Endothelial cell of umbilical vein (primary cell): ENCODE results near the gene ANKRD49. TPM values are rescaled to one million over a fixed set of nuclear protein-coding genes. Genes with fewer than 3 reads are reported as not detected.

Source experiments
- BruUV-seq: library from RNA; stranded (reverse); fragments of 400-500 nt; replicated peaks from 2 replicates; lab custom pipeline; 2021; lab: Mats Ljungman, UMichigan
- CTCF ChIA-PET: fragments of 300-600, 350-600 bp; sonication (Branson Sonifier 250); formaldehyde crosslinking; loops from one replicate; lab custom pipeline; 2021; ENCODE audit warnings: antibody characterized with exemption, inconsistent platforms; lab: Charles Lee
- POLR2A ChIA-PET: fragments of 300-600, 350-600 bp; sonication (Branson Sonifier 250); formaldehyde crosslinking; loops from one replicate; lab custom pipeline; 2021; ENCODE audit warnings: antibody characterized with exemption, inconsistent platforms; lab: Charles Lee
- DNase-seq: peaks from one replicate; pipeline ENCODE4 v3.0.0-alpha.2; 2011; ENCODE audit warnings: low read depth, low spot score
- FAIRE-seq: peaks from 2 replicates; lab custom pipeline; 2011; peaks lifted over from hg19 to GRCh38; lab: Jason Lieb, UNC
- H2AFZ ChIP-seq: 2 replicates; pipeline ENCODE4 v1.6.0; 2012; ENCODE audit warnings: low read depth, low read length, control low read depth, inconsistent platforms
- H3K27ac ChIP-seq: 2 replicates; pipeline ENCODE4 v1.5.1; 2011; ENCODE audit warnings: low read depth, mild to moderate bottlenecking, control low read depth, low read length, moderate library complexity; ENCODE audit not compliant: insufficient read depth
- H3K27me3 ChIP-seq, 2 experiments: 2 replicates each; pipeline versions ENCODE4 v1.6.0 to v1.6.1; 2011; ENCODE audit warnings: low read length in 2 of 2, mixed read lengths in 1 of 2; ENCODE audit not compliant: control insufficient read depth in 2 of 2, insufficient read depth in 2 of 2
- H3K36me3 ChIP-seq, 2 experiments: 2 replicates in 1 of 2; 3 replicates in 1 of 2; pipeline ENCODE4 v1.5.1; 2011; ENCODE audit warnings: low read length in 2 of 2, mild to moderate bottlenecking in 1 of 2, moderate library complexity in 1 of 2; ENCODE audit not compliant: control insufficient read depth in 2 of 2, insufficient read depth in 2 of 2; ENCODE audit errors: extremely low read depth in 1 of 2
- H3K4me1 ChIP-seq: 3 replicates; pipeline ENCODE4 v1.5.1; 2011; ENCODE audit warnings: mild to moderate bottlenecking, low read length; ENCODE audit not compliant: control insufficient read depth, insufficient read depth; ENCODE audit errors: extremely low read depth
- H3K4me2 ChIP-seq: 2 replicates; pipeline ENCODE4 v1.6.1; 2011; ENCODE audit warnings: low read length, control low read depth, mixed read lengths; ENCODE audit not compliant: insufficient read depth
- H3K4me3 ChIP-seq, 3 experiments: fragments of 200-600 bp in 1 of 3; sonication (generic), shearing (Covaris generic) in 1 of 3; replicated peaks in 1 of 3; 2 replicates each; pipeline ENCODE4 v1.5.1; 2011 to 2016; ENCODE audit warnings: control low read depth in 3 of 3, low read length in 3 of 3, mild to moderate bottlenecking in 2 of 3, inconsistent platforms in 1 of 3, low read depth in 1 of 3, moderate library complexity in 1 of 3; ENCODE audit not compliant: insufficient read depth in 1 of 3
- H3K79me2 ChIP-seq: 2 replicates; pipeline ENCODE4 v1.6.0; 2012; ENCODE audit warnings: low read length, inconsistent platforms; ENCODE audit not compliant: control insufficient read depth, insufficient read depth
- H3K9ac ChIP-seq: replicated peaks from 2 replicates; pipeline ENCODE3; 2011; ENCODE audit warnings: low read length, control low read depth; ENCODE audit not compliant: insufficient read depth; ENCODE audit errors: extremely low read depth
- H3K9me1 ChIP-seq: replicated peaks from 3 replicates; pipeline ENCODE4 v1.6.0; 2011; ENCODE audit warnings: mild to moderate bottlenecking, low read length; ENCODE audit not compliant: control insufficient read depth, insufficient read depth; ENCODE audit errors: extremely low read depth
- H3K9me3 ChIP-seq: replicated peaks from 2 replicates; pipeline ENCODE4 v1.5.1; 2012; ENCODE audit warnings: low read length, inconsistent platforms; ENCODE audit not compliant: control insufficient read depth, insufficient read depth
- H4K20me1 ChIP-seq: replicated peaks from 2 replicates; pipeline ENCODE3; 2011; ENCODE audit warnings: mild to moderate bottlenecking, low read length; ENCODE audit not compliant: control insufficient read depth, insufficient read depth; ENCODE audit errors: extremely low read depth
- EZH2 ChIP-seq: IDR thresholded peaks from 2 replicates; pipeline ENCODE4 v1.6.1; 2012; ENCODE audit warnings: borderline replicate concordance, low read depth, mild to moderate bottlenecking, moderate library complexity, low read length, inconsistent platforms; ENCODE audit not compliant: severe bottlenecking
- GATA2 ChIP-seq: IDR thresholded peaks from 2 replicates; pipeline ENCODE4 v1.7.0; 2011; ENCODE audit warnings: low read depth, mild to moderate bottlenecking, moderate library complexity, mixed read lengths, low read length; ENCODE audit not compliant: insufficient read length, insufficient read depth
- JUN ChIP-seq: IDR thresholded peaks from 2 replicates; pipeline ENCODE4 v1.6.1; 2011; ENCODE audit warnings: borderline replicate concordance, low read depth; ENCODE audit not compliant: insufficient read length, insufficient read depth
- POLR2AphosphoS5 ChIP-seq: IDR thresholded peaks from 2 replicates; pipeline ENCODE4 v1.6.1; 2012; ENCODE audit warnings: low read depth, mild to moderate bottlenecking, control low read depth, low read length, moderate library complexity; ENCODE audit not compliant: insufficient read depth
- dilution Hi-C: fragments of 300-500 bp; cut with MboI; formaldehyde crosslinking; loops from one replicate; pipeline ENCODE4 v1.15.0; 2019; ENCODE audit warnings: low sequenced_read_pairs; ENCODE audit not compliant: extremely low pct_ligation_motif_present
- intact Hi-C: fragments of 100-400 bp; cut with micrococcal nuclease; formaldehyde crosslinking; loops from one replicate; pipeline ENCODE4 v1.10.0; 2022
- polyA plus RNA-seq, 4 experiments: library from polyadenylated mRNA; depleted of rRNA in 3 of 4; stranded (reverse) in 3 of 4; unstranded in 1 of 4; fragments of >200 nt; gene quantifications; 2 replicates each; pipeline versions ENCODE4 v1.2.1 to v1.2.3, GENCODE V29; 2011 to 2012; ENCODE audit warnings: missing spikeins in 1 of 4
- total RNA-seq: library from RNA; stranded (reverse); gene quantifications from 2 replicates; pipeline ENCODE4 v1.2.3, GENCODE V29; 2021
- TF ChIP-seq, protein P1 (sequence below), 2 donors: IDR thresholded peaks; 1 replicate in 1 of 2; 2 replicates in 1 of 2; pipeline ENCODE4 v1.5.1; 2011; ENCODE audit warnings: low read length in 2 of 2, mild to moderate bottlenecking in 2 of 2, moderate library complexity in 2 of 2, control low read depth in 1 of 2, inconsistent platforms in 1 of 2, low read depth in 1 of 2; ENCODE audit not compliant: insufficient read depth in 1 of 2; ENCODE audit errors: extremely low read depth in 1 of 2

Gene ANKRD49
- total and polyA plus RNA-seq, 2 donors (not counting 3 experiments of a cell fraction or from before 2014, with no cell fraction given) = 6.0 to 7.6 TPM

DNA sequence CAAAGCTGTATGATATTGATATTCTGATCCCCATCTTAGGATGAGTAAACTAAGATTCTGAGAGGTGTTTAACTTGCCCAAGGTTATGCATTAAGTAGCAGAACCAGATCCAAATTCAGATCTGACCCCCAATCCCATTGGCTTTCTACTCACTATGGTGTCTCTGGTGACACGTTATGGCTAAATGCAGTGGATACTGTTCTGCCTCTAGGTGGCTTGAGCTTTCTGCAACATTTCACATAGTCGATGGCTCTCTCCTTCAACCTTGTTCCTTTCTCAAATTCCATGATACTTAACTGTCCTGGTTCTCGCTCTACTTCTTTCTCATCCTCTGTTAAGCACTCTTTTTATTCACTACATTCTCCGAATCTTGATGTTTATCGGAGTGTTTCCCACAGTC lies 27.9 kb downstream of the ANKRD49 start:
- intact Hi-C loops (loop anchor here (1.0 to 5.0 kb wide), 2 partner anchors 376 to 1906 kb away; no protein-coding TSS in a partner anchor), dilution Hi-C loops (no loop called here)
- H2AFZ ChIP-seq = no peak overlapping the region
- ChIA-PET POLR2A (no interaction called here), CTCF (interaction anchor here (0.7 to 2.1 kb wide), 18 partner anchors 9 to 1904 kb away, joined by 3 to 22 read pairs (median 4); partner anchors contain the start of genes C11orf97 and FUT4)
- no peaks in the 10 kb centered on the region for H4K20me1 ChIP-seq
- FAIRE-seq = no peak
- BruUV-seq = no TSS peak
- H3K4me3 ChIP-seq = no peak overlapping the region
- H3K36me3 ChIP-seq = no peaks in the 10 kb centered on the region
- no peaks in the 10 kb centered on the region for H3K79me2 ChIP-seq
- no peak for TF ChIP-seq EZH2
- TF ChIP-seq, protein P1, sequence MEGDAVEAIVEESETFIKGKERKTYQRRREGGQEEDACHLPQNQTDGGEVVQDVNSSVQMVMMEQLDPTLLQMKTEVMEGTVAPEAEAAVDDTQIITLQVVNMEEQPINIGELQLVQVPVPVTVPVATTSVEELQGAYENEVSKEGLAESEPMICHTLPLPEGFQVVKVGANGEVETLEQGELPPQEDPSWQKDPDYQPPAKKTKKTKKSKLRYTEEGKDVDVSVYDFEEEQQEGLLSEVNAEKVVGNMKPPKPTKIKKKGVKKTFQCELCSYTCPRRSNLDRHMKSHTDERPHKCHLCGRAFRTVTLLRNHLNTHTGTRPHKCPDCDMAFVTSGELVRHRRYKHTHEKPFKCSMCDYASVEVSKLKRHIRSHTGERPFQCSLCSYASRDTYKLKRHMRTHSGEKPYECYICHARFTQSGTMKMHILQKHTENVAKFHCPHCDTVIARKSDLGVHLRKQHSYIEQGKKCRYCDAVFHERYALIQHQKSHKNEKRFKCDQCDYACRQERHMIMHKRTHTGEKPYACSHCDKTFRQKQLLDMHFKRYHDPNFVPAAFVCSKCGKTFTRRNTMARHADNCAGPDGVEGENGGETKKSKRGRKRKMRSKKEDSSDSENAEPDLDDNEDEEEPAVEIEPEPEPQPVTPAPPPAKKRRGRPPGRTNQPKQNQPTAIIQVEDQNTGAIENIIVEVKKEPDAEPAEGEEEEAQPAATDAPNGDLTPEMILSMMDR (IDR thresholded peaks at IDR 0.05; ENCODE audit: extremely low read depth in 1 of 2, insufficient read depth in 1 of 2, low read depth in 1 of 2, low read length in 2 of 2) = peak; percentile 18 to 47
- no peak for TF ChIP-seq GATA2
- no peak for TF ChIP-seq POLR2AphosphoS5
- no peak for TF ChIP-seq JUN
- DNase-seq = no peak
- H3K9me1 ChIP-seq = no peaks in the 10 kb centered on the region
- H3K4me2 ChIP-seq = no peak overlapping the region
- no peak overlapping the region for H3K27ac ChIP-seq
- no peaks in the 10 kb centered on the region for H3K4me1 ChIP-seq
- H3K9me3 ChIP-seq = no peaks in the 10 kb centered on the region
- no peak overlapping the region for H3K9ac ChIP-seq
- H3K27me3 ChIP-seq = peaks cover 1 to 7% of the 10 kb centered on the region in 2 experiments
